ENCODE data around the gene TFDP1.
"Not testable (repeated sequence)": the region's sequence is repeated elsewhere in the genome, so short reads cannot be mapped to it uniquely, and the experiment has no call there.

The TFDP1 gene

GRCh38 chr13:113551081-113552000 lies 33.2 kb upstream of the TFDP1 start:
- DNase-seq: no peak

DNA sequence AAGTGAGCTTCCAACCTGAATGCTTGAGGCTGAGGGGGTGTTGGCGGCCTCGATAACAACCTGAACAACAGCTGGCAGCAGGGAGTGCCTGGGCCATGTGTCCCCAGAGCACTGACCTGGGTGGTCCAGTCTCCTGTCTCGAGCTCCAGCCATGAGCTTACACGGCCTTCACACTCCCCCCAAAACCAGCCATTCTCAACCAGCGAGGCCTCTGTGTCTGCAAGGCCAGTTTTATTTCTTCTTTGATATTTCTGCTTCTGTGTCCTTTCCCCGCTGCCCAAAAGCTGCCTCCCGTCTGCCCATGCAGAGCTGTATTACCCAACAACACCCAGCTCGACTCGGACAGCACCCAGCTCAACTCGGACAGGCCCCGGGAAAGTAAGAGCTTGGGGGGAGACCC lies 32.5 kb upstream of the TFDP1 start:
- DNase-seq: no peak

DNA sequence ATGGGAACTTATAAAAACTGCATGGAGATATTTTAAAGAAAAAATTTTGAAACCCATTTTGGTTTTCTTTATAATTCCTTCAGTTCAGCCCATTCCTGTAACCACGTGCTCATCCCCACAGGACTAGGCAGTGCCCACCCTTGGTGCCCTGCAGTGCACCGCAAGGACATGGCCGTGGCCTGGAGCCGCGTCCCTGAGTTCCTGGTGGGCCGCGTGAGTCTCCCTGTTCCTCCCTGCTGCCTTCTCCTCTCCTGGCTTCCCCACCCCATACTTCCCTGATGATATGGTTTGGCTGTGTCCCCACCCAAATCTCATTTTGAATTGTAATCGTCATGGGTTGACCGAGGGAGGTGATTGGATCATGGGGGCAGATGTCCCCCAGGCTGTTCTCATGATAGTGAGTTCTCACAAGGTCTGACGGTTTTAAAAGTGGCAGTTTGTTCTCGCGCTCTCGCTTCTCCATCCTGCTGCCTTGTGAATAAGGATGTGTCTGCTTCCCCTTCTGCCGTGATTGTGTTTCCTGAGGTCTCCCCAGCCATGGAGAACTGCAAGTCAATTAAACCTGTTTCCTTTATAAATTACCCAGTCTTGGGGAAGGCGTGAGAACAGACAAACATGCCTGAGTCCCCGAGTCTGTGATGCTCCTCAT lies 31.6 kb upstream of the TFDP1 start:
- no peak for DNase-seq

DNA sequence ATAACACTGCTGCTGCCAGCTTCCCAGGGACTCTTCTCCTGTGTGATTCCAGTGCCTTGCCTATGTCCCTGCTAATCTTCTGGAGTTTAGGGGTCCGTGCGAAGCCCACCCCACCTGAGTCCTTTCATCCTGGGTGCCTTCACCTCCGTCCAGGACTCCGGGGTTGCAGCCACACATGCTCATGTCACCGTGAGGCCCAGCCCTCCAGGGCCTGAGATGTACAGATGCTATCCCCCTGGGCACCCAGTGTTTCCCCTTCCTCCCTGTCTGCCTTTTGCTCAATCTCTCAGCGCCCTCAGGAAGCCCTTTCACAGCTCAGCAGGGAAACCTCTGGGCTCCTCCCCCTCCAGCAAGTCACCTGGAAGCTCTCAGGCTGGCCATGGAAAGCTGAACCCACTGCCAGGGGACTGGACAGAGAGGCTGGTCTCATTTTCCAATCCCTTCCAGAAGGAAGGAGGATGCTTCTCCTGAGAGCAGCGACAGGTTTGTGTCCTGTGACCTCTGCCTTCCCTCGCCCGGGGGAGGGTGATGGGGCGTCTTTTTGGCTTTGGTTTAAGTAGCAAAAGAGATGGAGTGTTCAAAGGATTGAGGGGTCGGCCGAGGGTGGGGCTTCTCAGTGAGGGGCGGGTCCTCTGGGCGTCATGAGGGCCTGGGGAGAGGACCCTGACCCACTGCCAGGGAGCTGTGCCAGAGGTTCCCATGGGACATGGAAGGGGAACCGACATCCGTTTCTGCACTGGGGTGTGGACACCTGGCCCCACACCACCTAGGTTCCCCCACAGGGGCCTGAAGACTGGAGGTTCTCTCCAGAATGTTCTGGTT lies 30.8 kb upstream of the TFDP1 start:
- no peak for DNase-seq

DNA sequence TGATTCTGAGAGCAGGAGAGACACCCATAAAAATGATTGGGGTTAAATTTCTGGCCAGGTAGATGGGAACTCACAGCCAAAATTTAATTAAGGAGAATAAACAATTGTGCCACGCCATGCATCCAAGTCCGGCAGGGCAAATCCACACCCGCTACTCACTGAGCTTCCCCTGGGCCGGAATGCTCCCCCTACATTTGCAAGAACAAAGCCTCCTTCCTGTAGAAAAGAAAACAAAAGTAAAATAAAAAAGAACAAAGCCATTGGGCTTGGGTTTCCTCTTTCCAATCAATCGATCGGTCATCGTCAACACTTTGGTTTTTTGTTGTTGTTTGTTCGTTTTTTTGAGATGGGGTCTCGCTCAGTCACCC lies 30.2 kb upstream of the TFDP1 start:
- DNase-seq: no peak

- no peak for DNase-seq
Measured at GRCh38 chr13:113555141-113555540, 29.4 kb upstream of the TFDP1 start.

- no peak for DNase-seq
Measured at GRCh38 chr13:113557013-113557412, 27.5 kb upstream of the TFDP1 start.

GRCh38 chr13:113558461-113558860 lies 26.1 kb upstream of the TFDP1 start:
- DNase-seq: no peak

DNA sequence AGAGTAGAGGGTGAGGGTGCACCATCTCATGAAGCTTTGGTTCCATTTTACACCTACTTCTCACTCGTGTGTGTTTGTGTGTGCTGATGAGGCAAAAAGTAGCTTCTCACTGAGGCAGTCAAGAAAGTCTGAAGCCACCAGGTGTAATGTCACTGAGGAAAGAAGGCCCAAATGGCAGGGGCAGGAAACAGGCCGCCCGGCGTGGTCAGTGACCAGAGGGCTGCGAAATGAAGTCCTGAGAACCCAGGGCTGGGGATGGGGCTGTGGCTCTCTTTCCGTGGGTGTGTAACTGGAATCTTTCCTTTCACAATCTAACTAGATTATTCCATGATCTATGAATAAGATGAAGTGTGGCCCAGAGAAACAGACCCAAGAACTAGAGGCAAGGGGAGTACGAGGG lies 25.5 kb upstream of the TFDP1 start:
- no peak for DNase-seq

GRCh38 chr13:113559901-113560644 lies 24.5 kb upstream of the TFDP1 start:
- DNase-seq: no peak

GRCh38 chr13:113560645-113561416 lies 23.7 kb upstream of the TFDP1 start:
- no peak for DNase-seq

DNA sequence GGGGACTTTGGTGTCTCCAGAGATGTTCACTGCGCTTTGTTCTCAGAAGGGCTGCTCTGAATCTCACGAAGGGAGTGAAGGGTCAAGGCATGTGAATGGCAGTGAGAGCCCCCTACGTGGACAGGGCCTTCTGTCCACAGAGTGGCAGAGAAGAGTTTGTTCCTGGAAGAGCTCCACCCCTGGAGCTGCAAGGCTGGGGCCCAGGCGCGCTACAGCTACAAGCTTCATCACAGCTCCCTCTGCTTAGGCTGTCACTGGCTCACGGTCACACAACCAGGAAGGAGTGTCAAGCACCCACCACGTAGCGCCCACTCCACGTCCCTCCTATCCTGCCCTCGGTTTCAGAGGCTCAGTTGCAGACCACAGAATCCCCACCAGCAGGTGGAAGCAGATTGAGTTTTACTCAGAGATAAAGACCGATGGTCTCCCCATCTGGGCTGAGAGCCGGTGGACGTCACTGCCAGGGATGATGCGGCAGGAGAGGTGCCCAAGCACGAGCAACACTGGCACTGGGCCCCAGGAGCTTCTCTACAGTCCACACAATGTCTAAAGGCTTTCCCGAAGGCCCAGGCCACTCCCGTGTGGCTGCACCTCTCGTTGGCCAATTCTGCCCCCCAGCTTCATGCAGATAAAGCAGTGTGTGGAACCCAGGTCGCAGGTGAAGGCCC lies 23.0 kb upstream of the TFDP1 start:
- no peak for DNase-seq

GRCh38 chr13:113562085-113562749 lies 22.3 kb upstream of the TFDP1 start:
- DNase-seq: peak; percentile 17

DNA sequence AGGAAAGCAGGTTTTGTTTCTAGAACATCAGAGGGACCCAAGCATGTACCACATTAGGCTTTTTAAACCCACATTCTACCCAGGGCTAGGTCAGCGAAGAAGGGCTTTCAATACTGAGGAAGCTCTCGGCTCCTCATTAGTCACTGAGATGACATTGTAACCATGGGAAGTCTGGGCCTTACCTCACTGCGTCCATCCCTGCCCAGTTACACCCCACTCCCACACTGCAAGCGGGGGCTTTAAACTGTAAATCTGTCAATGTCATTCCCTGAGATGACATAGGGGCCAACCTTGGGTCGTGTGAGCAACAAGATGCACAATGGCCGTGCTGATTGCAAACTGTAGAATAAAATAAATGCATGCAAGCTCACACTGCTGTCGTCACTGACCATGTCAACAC lies 21.7 kb upstream of the TFDP1 start:
- DNase-seq: no peak

DNA sequence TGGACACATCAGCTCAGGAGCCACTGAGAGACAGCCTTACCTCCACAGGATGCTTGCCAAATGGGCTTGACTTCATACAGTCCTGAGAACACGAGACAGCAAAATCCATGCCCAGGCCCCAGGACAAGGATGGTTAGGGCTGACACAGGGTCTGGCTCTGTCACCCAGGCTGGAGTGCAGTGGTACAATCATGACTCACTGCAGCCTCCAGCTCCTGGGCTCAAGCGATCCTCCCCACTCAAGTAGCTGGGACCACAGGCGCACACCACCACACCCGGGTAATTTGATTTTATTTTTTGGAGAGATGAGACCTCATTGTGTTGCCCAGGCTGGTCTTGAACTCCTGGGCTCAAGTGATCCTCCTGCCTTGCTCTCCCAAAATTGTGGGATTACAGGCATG lies 21.0 kb upstream of the TFDP1 start:
- not testable (repeated sequence) for DNase-seq

GRCh38 chr13:113564331-113565023 lies 20.1 kb upstream of the TFDP1 start:
- DNase-seq: no peak

DNA sequence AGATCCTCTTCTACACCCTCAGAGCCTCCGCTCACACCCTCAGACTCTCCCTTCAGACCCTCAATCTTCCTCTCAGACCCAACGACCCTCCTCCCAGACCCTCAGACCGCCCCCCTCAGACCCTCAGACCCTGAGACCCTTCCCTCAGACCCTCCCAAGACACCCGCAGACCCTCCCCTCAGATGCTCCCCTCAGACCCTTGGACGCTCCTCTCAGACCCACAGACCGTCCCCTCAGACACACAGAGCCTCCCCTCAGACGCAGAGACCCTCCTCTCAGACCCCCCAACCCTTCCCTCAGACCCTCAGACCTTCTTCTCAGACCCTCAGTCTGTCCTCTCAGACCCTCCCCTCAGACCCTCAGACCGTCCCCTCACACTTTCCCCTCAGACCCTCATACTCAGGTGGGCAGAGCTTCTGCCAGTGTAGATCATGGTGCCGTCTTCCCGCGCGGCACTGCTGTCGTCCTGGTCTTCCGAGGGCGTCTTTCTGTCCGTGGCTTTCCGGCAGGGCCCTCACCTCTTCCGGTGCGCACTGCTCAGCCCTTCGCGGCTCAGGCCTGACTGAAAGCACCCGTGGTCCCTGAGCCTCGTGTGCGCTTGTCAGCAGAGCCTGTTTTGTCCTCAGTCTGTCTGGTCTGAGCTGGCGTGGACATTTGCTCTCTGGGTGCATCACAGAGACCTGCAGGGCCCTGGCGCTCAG lies 18.9 kb upstream of the TFDP1 start:
- no peak for DNase-seq

GRCh38 chr13:113566227-113566561 lies 18.4 kb upstream of the TFDP1 start:
- no peak for DNase-seq

DNA sequence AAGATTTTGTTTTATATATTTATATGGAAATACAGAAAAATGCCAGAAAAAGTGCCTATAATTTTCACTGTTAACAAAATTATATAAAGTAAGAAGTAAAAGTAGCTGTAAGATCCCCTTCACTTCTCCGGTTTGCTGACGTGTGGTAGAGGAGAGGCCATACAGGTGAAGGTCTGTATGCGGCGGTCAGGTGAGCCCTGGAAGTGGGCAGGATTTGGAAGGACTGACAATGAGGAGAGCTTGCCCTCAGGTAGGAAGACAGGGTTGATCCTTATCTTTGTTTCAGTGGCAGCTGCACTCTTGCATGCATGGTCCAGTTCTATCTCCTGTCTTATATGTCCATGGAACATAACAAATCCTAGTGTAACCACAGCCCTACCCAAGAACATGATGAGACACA lies 16.9 kb upstream of the TFDP1 start:
- DNase-seq: no peak

DNA sequence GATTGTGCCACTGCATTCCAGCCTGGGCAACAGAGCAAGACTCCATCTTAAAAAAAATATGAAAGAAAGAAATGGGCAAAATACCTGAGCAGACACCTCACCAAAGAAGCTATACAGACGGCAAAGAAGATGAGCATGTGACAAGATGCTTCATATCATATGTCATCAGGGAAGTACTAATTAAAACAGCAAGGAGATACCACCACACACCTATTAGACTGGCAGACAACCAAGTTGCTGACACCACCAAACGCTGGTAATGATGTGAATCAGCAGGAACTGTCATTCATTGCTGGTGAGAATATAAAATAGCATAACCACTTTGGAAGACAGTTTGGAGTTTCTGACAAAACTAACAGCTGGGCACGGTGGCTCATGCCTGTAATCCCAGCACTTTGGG lies 11.5 kb upstream of the TFDP1 start:
- DNase-seq: no peak
